Superior temporal gyrus (tissue), 1 donor: ENCODE measurements around the gene PLA2G2A.
"Not testable (repeated sequence)": the region's sequence is repeated elsewhere in the genome, so short reads cannot be mapped to it uniquely, and the experiment has no call there.

Experiments used
- DNase-seq: peaks from one replicate; pipeline ENCODE4 v3.0.0-alpha.2; 2016; ENCODE audit errors: extremely low spot score

Gene PLA2G2A

DNA sequence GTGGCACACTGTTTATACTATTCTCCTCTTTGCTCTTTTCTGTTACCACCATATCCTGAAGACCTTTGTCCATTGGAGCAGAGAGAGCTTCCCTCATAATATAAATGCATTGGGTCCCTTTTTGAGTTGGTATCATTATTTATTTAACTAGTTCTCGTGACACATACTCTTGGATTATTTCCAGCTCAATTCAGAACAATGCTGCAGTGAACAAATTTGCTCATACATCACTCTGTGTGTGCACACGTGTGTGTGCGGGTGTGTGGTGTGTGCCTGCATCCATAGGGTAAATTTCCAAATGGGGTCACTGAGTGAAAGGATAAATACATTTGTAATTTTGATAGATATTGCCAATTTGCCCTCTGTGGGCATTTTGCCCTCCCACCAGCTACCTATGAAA, 5.8 kb downstream of the PLA2G2A start:
- DNase-seq, result no peak

GRCh38 chr1:19971664-19972063, 7.8 kb downstream of the PLA2G2A start:
- DNase-seq, result no peak

GRCh38 chr1:19969898-19970660, 9.3 kb downstream of the PLA2G2A start:
- DNase-seq, result no peak

- no peak for DNase-seq
Measured at GRCh38 chr1:19967808-19968207, 11.6 kb downstream of the PLA2G2A start.

GRCh38 chr1:19964542-19964941, 14.9 kb downstream of the PLA2G2A start:
- DNase-seq, result no peak

DNA sequence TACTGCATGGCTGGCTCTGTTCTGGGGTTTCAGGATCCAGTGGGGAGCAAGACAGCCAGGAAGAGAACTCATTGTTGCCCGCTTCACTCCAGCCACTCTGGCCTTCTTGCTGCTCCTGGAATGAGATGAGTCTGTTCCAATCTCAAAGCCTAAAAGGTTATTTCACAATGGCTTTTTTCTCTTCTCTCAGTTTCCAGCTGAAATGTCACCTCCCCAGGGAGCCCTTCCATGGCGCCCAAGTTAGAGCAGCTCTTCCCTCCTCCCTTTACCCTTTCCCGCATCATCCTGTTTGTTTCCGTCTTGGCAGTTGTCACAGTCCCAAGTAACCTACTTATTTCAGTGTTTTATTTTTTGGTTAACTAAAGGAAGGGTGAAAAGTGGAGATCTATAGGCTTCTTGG, 15.8 kb downstream of the PLA2G2A start:
- DNase-seq, result no peak

- no peak for DNase-seq
Measured at GRCh38 chr1:19960591-19960990, 18.8 kb downstream of the PLA2G2A start.

DNA sequence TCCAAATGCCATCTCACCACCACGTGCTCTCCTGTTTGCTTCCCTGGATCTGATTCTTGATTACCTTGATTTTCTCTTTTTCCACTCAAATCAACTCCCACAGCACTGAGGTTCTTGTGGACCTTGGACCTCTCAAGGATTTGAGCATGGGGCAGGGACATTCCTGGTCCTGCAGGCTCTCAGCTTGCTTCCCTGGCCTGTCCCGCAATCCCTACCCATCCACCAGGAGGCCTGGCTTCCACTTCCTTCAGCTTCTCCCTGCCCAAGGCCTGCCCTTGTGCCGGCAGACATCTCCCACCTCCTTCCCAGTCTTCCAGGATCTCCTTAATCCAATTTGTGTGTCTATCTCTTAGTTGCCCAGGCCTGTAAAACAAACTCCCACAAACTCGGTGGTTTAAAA, 21.6 kb downstream of the PLA2G2A start:
- no peak for DNase-seq

DNA sequence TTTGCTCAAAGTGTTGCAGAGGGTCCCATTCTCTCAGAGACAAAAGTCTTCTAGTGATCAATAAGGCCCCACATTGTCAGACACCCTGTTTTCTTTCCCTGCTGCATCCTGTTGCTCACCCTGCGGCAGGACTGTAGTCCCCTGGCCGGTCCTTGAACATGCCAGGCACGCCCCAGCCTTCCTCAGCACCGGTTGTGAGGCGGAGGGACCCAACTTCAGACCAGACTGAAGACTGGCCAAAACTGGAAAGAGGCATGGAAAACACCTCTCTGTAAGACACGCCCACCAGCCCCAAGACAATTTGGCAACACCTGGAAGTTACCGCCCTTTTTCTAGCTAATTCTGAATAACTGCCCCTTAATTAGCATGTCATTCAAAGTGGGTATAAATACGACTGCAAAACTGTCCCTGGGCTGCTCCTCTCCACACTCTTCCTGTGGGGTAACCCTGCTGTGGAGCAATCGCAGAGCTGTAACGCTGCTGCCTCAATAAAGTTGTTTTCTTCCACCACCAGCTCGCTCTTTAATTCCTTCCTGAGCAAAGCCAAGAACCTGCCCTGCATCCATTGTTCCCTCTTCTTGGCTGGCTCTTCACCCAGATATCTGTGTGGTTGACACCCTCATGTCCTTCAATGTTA, 23.8 kb downstream of the PLA2G2A start:
- DNase-seq, result no peak

DNA sequence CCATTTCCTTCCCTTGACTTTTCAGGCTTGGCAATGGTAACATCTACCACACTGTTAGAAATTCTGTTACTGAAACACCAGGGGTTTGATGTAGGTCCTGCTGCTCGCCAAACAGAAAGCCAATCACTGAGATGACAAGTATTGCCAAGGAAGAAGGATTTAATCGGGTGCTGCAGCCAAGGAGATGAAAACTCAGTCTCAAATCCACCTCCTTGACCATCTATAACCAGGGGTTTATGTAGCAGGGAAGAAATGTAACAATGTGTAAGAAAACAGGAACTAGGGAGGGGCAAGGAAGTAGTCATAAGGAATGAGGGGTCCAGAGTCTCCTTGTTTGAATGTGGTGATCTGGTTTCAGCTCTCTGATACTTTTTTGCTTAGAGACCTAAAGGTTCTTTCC, 25.4 kb downstream of the PLA2G2A start:
- no peak for DNase-seq

GRCh38 chr1:19949016-19949415, 30.4 kb downstream of the PLA2G2A start:
- no peak for DNase-seq

DNA sequence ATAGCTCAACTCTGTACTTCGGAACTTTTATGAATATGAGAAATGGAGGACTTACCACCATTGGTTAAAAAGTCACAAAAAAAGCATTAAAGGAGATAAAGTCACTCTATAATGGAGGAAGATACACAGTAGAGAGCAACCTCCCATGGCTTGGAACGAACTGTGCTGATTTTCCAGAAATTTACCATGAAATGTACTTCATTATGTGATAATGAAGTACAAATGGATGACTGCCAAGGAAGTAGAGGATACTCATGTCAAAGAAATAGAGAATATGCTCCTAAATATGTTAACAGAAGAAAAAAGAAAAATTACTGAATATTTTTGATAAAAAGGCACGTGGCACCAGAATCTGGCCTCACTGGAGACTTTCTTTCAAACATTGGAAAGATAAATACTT, 32.4 kb downstream of the PLA2G2A start:
- DNase-seq, result no peak

DNA sequence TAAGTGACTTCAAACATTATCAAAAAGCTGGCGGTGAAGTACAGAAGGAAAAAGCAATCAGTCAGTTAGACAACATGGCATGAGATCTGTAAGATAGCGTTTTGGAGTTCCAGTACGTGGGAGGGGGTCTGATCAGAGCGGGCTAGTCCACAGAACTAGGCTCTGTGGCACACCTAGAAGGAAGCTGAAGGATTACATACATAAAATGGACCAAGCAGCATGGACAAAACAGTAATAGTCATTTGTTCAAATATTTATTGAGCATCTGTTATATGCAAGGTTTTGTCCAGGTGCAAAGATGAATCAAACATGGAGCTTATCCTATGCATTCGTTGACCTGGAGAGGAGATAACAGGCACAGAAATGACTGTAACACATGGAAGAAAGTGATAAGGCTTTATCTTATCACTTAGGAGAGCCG, 33.1 kb downstream of the PLA2G2A start:
- no peak for DNase-seq

GRCh38 chr1:19945914-19946313, 33.5 kb downstream of the PLA2G2A start:
- DNase-seq, result no peak

- DNase-seq, result no peak
Measured at GRCh38 chr1:19942657-19943056, 36.8 kb downstream of the PLA2G2A start.

- DNase-seq, result no peak
Measured at GRCh38 chr1:19942088-19942487, 37.3 kb downstream of the PLA2G2A start.

GRCh38 chr1:19941206-19941568, 38.2 kb downstream of the PLA2G2A start:
- DNase-seq, result no peak

DNA sequence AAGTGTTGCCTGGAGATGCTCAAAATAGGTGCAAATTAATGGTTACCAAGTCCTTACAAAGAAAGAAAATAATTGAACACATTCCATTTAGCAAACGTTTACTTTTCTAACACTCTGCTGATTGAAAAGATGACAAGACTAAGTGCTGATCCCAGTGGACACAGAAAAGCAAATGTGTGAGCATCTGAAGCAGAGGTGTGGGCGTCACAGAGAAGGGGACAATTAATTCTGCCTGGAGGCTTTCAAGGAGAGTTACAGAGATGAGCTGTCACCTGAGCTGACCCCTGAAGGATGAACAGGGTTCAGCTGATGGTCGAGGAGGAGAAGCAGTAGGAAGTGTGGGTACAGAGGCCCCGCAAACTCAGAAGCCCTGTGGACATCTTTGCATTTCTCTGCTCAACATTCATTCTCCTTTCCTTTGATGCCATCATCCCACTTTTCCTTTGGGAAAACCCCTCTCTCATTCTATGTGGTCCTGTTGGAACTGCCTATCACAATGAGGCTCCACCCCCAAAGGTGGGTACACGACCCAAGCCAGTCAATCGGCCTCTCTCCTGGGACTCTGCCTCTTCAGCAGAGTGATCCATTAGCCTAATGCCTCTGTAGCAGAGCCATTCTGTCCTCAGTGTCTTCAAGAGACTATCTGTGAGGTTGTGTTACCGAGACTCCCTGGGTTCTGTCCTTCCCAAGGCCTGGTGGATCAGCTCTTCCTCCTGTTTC, 38.8 kb downstream of the PLA2G2A start:
- DNase-seq, result no peak

DNA sequence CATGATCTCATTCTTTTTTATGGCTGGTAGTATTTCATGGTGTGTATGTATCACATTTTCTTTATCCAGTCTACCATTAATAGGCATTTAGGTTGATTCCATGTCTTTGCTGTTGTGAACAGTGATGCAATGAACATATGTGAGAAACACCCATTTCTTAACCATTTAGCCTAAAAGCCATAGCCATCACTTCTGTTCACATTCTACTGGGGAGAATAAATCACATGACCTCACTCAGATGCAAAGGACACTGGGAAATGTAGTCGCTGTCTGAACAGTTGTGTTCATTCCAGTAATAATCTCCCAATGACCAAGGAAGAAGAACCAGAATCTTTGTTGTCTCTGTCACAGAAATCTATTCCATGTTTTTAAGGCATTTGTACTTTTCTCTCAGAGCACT, 40.9 kb downstream of the PLA2G2A start:
- no peak for DNase-seq

DNA sequence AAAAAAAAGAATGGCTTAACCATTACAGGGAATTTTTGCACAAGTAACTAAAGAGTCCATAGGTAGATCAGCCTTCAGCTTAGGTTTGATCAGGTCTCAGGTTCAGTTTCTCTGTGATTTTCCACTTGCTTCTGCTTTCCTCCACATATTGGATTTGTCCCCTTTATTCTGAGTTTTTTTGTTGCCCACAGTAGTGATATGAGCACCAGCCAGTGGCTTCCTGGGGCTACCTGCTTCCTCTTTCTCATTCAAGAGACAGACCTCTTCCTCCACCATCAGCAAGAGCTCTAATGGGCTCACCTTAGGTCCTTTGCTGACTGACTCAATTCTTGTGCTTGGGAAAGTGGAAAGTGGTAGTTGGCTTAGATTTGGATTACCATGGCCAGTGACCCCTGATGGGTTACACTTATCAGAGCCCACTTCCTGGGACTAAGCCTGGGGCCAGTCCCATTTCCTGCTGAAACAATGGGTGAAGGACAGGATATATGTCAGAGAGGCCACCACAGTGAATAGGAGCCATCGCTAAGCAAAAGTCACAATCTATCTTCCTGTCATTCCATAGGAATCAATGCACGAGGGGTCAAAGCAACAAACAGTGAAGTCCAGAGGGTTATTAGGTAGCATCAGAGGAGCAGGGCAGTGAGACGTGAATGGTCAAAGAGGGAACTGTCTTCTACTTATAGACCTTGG, 43.2 kb downstream of the PLA2G2A start:
- no peak for DNase-seq

DNA sequence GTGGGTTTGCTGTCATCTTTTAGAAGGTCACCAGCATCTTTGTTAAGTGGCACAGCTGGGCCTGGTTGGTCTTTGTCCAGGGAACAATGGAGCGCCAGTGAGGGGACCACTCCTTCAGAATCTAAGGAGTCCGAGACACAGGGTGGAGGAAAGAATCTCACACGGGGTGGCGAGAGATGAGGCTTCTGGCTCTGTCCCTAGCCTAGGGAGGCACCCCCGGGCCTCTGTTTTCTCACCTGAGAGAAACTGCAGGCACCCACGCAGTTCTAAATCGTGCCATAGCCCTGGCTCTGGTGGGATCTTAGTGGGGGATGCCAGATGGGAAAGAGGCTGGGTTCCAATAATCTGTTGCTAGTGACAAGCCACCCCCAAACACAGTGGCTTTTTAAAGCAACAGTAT, 45.1 kb downstream of the PLA2G2A start:
- no peak for DNase-seq

- DNase-seq, result no peak
Measured at GRCh38 chr1:19932866-19933265, 46.6 kb downstream of the PLA2G2A start.

DNA sequence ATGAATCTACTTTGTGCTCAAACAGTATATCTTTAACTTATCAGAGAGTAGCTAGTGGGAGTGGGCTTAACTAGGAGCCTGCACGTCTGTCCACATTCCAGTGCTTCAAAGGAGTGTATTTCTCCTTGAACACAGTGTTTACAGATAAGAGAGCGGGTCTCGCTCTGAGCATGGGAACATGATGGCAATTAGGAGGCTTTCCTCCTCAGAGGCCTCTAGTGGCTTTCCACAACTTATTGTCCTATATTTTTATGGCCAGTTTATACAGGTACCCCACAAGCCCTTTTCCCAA, 52.3 kb downstream of the PLA2G2A start:
- not testable (repeated sequence) for DNase-seq
